Activated naive CD8-positive, alpha-beta T cell (primary cell): ENCODE data around the gene CCBE1.
"Not testable (repeated sequence)": the region's sequence is repeated elsewhere in the genome, so short reads cannot be mapped to it uniquely, and the experiment has no call there.

Source experiments
- H3K27ac Mint-ChIP-seq: one replicate; pipeline ENCODE4 v1.8.0; 2021; ENCODE audit warnings: mixed read lengths
- H3K27me3 Mint-ChIP-seq: one replicate; pipeline ENCODE4 v1.8.0; 2021; ENCODE audit warnings: mixed read lengths
- H3K36me3 Mint-ChIP-seq: one replicate; pipeline ENCODE4 v1.8.0; 2021; ENCODE audit warnings: mixed read lengths
- H3K4me1 Mint-ChIP-seq: one replicate; pipeline ENCODE4 v1.8.0; 2021; ENCODE audit warnings: low read depth, mixed read lengths
- H3K4me3 Mint-ChIP-seq: one replicate; pipeline ENCODE4 v1.8.0; 2021; ENCODE audit warnings: mild to moderate bottlenecking, mixed read lengths
- H3K9me3 Mint-ChIP-seq: one replicate; pipeline ENCODE4 v1.8.0; 2021; ENCODE audit warnings: low read depth, mixed read lengths

The CCBE1 gene

DNA sequence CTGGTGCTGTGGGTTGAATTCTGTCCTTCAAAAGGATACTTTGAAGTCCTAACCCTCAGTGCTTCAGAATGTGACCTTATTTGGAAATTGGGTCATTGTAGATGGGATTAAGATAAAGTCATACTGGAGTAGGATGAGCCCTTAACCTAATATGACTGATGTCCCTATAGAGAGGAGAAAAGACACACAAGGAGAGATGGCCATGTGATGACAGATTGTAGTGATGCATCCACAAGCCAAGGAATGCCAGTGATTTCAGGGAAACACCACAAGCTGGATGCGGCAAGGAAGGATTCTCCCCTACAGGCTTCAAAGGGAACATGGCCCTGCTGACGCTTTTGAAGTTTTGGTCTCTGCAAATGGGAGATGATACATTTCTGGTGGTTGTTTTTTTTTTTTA, 24.7 kb upstream of the CCBE1 start:
- H3K9me3 Mint-ChIP-seq: no peaks in the 10 kb centered on the region
- no peaks in the 10 kb centered on the region for H3K36me3 Mint-ChIP-seq
- H3K4me1 Mint-ChIP-seq: no peaks in the 10 kb centered on the region
- peaks cover 7% of the 10 kb centered on the region for H3K27me3 Mint-ChIP-seq
- H3K27ac Mint-ChIP-seq: no peak overlapping the region
- no peak overlapping the region for H3K4me3 Mint-ChIP-seq

DNA sequence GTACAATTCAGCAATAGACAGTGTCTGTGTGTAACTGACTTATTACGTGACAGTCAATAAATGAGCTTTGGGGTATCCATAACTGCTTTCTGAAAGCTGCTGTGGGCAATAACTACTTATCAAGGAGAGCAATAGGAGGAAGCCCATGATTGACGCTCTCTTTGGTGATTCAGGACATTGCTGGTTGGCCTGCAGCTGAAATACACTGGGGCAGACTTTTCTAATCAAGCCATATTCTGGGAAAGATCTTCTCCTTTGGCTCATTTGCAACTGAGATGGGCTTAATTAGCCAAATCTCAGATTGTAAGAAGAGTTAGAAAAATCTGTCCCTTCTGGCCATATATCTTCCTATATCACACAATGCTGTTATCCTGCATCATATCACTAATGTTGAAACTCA, 24.0 kb upstream of the CCBE1 start:
- Mint-ChIP-seq H3K4me1 (no peaks in the 10 kb centered on the region), H3K4me3 (no peak overlapping the region), H3K27me3 (peaks cover 7% of the 10 kb centered on the region), H3K27ac (no peak overlapping the region), H3K36me3 (no peaks in the 10 kb centered on the region), H3K9me3 (peaks cover under 1% of the 10 kb centered on the region)

DNA sequence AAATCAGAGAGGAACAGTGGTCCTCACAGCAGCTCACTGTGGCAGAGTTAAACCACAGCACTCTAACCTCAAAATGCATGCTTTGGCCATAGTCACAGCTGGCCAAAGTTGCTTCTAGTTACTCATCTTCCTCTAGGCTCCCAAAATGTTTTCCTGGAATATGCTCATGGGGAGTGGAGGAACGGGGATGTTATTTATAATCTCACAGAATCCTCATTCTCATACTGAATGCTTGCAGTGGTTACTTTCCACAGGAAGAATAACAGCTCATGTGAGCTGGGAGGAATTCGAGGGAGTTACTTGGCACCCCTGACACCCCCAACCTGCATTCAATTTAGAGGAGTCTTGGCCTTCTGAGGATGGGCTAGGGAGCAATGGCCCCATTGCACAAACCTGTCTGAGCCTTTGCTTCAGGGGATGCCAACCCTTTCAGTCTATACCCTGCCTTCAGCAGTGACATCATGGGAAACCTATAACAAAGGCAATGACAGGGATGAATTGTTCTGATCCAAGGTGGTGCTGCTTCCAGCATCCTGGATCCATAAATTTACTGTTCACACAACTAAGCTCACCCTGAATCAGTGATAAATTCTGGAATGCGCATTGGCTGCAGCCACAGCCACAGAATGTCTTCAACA, 22.4 kb upstream of the CCBE1 start:
- no peak overlapping the region for H3K27ac Mint-ChIP-seq
- no peaks in the 10 kb centered on the region for H3K36me3 Mint-ChIP-seq
- no peak overlapping the region for H3K4me3 Mint-ChIP-seq
- H3K27me3 Mint-ChIP-seq: peaks cover 9% of the 10 kb centered on the region
- no peaks in the 10 kb centered on the region for H3K4me1 Mint-ChIP-seq
- peaks cover 3% of the 10 kb centered on the region for H3K9me3 Mint-ChIP-seq

DNA sequence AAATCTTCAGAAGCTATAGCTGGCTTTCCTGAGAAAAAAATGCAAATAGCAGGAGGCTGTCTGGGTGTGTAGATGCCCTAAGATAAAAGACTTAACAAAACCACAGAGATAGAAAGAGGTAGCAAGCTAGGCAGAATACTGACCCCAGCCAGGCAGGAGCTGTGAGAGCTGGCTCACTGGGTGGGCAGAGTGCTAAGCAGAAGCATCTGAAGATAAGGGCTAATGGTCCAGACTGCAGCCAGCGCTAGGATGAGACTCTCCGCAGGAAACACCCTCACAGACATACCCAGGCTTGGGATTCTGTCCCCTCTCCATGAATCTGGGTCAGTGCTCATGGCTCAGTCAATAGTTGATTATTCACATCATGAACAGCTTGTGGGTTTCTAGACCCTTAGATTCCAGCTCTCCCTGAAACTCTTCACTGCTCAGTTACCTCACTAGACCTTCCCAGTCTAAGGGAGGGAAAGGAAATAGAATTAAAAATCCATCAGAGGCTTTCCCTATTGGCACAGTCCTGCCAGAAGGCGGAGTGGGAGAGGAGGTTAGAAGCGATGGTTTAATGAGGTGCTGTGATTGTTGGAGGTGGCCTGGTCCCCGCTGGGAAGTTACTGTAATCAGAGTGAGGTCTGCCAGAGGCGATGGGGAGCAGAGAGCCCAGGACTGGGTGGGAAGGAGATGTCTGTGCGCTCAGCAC, 21.4 kb upstream of the CCBE1 start:
- Mint-ChIP-seq H3K27ac (no peak overlapping the region), H3K27me3 (peaks cover 9% of the 10 kb centered on the region), H3K36me3 (no peaks in the 10 kb centered on the region), H3K4me3 (no peak overlapping the region), H3K9me3 (peaks cover 3% of the 10 kb centered on the region), H3K4me1 (no peaks in the 10 kb centered on the region)

DNA sequence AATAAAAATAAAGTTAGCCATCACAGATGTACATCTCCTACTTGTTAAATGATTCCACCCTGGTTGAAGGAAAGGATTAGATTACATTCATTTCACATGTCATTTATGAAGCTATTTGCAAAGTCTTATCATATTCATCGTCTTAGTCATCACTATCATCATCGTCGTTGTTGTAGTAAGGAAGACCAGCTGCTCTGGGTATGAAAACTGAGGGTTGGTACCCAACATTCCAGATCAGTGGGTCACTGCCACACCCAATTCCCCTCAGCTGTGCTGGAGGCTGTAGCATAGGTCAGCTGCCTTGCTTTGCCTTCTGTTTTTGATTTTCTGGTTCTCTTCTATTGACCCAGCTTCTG, 20.9 kb upstream of the CCBE1 start:
- H3K4me3 Mint-ChIP-seq: no peak overlapping the region
- H3K4me1 Mint-ChIP-seq: no peaks in the 10 kb centered on the region
- H3K9me3 Mint-ChIP-seq: peaks cover 3% of the 10 kb centered on the region
- no peaks in the 10 kb centered on the region for H3K36me3 Mint-ChIP-seq
- no peak overlapping the region for H3K27ac Mint-ChIP-seq
- peaks cover 9% of the 10 kb centered on the region for H3K27me3 Mint-ChIP-seq

DNA sequence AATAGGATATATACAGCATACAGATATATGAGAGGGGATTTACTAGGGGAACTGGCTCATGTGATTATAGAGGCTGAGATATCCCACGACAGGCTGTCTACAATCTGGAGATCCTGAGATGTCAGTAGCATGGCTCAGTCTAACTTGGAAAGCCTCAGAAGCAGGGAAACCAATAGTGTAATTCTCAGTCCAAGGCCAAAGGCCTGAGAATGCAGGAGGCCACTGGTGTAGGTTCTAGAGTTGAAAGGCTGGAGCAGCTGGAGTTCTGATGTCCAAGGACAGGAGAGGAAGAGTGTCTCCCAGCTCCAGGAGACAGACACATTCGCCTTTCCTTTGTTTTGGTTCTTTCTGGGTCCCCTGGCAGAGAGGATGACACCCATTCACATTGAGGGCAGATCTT, 20.1 kb upstream of the CCBE1 start:
- Mint-ChIP-seq H3K36me3 (no peaks in the 10 kb centered on the region), H3K4me1 (no peaks in the 10 kb centered on the region), H3K27me3 (peaks cover 9% of the 10 kb centered on the region), H3K27ac (no peak overlapping the region), H3K4me3 (no peak overlapping the region), H3K9me3 (peaks cover 3% of the 10 kb centered on the region)

DNA sequence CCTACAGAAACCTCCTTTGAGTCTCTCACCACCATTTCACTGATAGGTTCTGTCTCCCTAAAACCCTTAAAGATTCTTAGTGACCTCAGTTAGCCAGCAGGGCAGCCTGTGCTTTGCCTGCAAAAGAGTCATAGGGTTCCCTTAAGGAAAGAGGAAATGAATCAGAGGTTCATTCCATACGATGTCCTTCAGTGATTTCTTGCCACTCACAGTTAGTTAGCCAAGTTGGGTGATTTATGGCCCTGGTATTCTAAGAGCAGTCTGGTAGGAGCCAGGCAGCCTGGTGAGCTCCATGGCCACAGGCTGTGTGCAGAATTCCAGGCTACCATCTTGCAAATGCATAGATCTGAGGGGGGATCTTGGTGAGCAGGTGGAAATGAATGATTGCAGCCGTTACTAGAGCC, 18.7 kb upstream of the CCBE1 start:
- peaks cover 4% of the 10 kb centered on the region for H3K27me3 Mint-ChIP-seq
- peaks cover 3% of the 10 kb centered on the region for H3K9me3 Mint-ChIP-seq
- H3K4me3 Mint-ChIP-seq: no peak overlapping the region
- no peaks in the 10 kb centered on the region for H3K36me3 Mint-ChIP-seq
- no peak overlapping the region for H3K27ac Mint-ChIP-seq
- no peaks in the 10 kb centered on the region for H3K4me1 Mint-ChIP-seq

DNA sequence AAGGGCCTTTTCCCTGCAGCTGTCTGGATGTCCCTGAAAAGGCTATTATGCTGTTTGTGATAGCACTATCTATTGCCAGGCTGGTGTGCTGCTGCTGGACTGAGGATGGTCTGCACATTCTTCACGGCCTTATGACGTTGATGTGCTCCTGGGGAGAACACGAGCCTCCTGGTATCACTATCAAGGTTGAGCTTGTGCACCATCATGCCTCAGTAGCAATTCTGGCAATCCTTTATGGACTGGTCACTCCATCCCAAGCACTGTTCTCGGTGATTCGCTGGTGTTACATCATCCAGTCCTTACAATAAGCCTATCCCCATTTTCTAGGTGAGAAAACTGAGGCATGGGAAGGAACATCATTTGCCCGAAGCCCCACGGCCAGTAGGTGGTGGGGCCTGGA, 18.2 kb upstream of the CCBE1 start:
- peaks cover 4% of the 10 kb centered on the region for H3K27me3 Mint-ChIP-seq
- peaks cover 3% of the 10 kb centered on the region for H3K9me3 Mint-ChIP-seq
- no peaks in the 10 kb centered on the region for H3K36me3 Mint-ChIP-seq
- no peak overlapping the region for H3K4me3 Mint-ChIP-seq
- no peaks in the 10 kb centered on the region for H3K4me1 Mint-ChIP-seq
- no peak overlapping the region for H3K27ac Mint-ChIP-seq

DNA sequence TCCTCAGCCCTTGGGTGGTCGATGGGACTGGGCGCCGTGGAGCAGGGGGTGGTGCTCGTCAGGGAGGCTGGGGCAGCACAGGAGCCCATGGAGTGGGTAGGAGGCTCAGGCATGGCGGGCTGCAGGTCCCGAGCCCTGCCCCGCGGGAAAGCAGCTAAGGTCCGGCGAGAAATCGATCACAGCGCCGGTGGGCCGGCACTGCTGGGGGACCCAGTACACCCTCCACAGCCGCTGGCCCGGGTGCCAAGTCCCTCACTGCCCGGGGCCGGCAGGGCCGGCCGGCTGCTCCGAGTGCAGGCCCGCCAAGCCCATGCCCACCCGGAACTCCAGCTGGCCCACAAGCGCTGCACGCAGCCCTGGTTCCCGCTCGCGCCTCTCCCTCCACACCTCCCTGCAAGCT, 16.9 kb upstream of the CCBE1 start:
- H3K9me3 Mint-ChIP-seq, H3K4me1 Mint-ChIP-seq, H3K27ac Mint-ChIP-seq, H3K4me3 Mint-ChIP-seq, H3K27me3 Mint-ChIP-seq, H3K36me3 Mint-ChIP-seq: not testable (repeated sequence)

DNA sequence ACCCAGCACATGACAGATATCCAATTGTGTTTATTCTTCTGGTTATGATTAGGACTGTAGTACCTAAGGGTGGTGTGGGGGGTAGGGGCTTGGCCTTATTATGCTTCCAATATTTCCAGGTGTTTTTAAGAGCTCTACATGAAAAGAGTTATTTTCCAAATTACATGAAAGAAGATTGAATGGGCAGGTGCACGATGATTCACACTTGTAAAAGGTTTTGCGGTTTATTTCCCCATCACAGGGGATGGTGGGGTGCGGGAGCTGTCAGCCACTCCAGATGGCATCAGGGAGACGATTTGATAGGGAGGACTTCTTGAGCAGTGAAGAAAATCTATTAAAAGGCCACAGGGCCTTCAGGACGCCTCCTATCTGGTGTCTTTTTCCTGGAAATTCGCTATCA, 15.1 kb upstream of the CCBE1 start:
- peaks cover 5% of the 10 kb centered on the region for H3K27me3 Mint-ChIP-seq
- peaks cover 3% of the 10 kb centered on the region for H3K9me3 Mint-ChIP-seq
- H3K36me3 Mint-ChIP-seq: no peaks in the 10 kb centered on the region
- H3K4me3 Mint-ChIP-seq: no peak overlapping the region
- H3K27ac Mint-ChIP-seq: no peak overlapping the region
- no peaks in the 10 kb centered on the region for H3K4me1 Mint-ChIP-seq

DNA sequence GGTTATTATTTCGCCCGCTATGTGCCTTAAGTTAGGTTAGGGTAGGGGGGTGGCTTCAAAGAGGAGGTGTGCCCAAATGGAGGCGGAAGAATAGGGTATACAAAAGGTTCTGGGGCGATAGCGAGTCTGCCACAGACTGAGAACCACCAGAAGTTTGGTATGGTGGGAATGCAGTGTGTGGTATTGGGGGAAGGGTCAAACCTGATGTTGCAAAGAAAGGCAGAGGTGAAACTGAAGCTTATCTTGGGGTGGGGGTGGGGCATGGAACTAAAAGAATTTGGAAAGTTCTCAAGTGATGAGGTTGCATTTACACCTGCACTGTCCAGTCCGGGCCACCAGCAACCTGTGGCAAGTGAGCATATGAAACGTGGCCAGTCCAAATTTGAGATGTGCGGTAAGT, 11.8 kb upstream of the CCBE1 start:
- peaks cover 3% of the 10 kb centered on the region for H3K27me3 Mint-ChIP-seq
- no peaks in the 10 kb centered on the region for H3K36me3 Mint-ChIP-seq
- no peak overlapping the region for H3K27ac Mint-ChIP-seq
- H3K4me3 Mint-ChIP-seq: no peak overlapping the region
- no peaks in the 10 kb centered on the region for H3K9me3 Mint-ChIP-seq
- no peaks in the 10 kb centered on the region for H3K4me1 Mint-ChIP-seq

DNA sequence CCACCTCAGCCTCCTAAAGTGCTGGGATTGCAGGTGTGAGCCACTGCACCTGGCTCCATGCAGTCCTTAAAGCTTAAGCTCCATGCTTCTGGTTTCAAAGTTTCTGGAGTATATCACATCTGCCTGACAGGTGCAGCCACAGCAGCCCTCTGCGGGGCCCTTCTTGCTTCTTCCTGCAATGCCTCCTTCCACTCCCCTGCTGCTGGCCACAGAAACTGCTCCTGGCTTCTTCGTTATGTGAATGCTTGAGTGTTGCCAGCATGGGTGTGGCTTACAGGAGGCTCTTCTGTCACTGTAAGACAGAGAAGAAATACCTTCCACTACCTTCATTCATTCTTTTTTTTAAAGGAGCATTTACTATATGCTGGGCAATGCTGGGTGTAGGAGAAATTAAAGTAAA, 10.1 kb upstream of the CCBE1 start:
- Mint-ChIP-seq H3K27me3 (peaks cover 3% of the 10 kb centered on the region), H3K4me1 (no peaks in the 10 kb centered on the region), H3K36me3 (no peaks in the 10 kb centered on the region), H3K9me3 (no peaks in the 10 kb centered on the region), H3K4me3 (no peak overlapping the region), H3K27ac (no peak overlapping the region)

DNA sequence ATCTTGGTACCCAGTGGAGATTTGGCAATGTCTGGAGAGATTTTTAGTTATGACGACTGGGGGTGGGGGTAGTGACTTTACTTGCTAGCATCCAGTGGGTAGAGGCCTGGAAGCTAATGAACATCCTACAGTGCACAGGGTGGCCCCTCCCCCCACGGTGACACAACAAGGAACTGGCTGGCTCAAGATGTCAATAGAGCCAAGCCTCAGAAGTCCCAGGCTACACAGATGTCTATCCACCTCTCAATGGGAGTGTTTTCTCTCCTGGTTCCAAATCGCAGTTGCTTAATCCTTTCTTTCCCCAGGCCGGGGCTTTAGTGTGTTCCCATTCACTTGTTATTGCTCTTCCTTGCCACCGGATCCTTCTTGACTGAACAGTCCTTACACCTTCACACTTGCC, 9.3 kb upstream of the CCBE1 start:
- H3K9me3 Mint-ChIP-seq: no peaks in the 10 kb centered on the region
- no peaks in the 10 kb centered on the region for H3K36me3 Mint-ChIP-seq
- no peaks in the 10 kb centered on the region for H3K4me1 Mint-ChIP-seq
- H3K27ac Mint-ChIP-seq: no peak overlapping the region
- H3K27me3 Mint-ChIP-seq: peaks cover 3% of the 10 kb centered on the region
- H3K4me3 Mint-ChIP-seq: no peak overlapping the region

DNA sequence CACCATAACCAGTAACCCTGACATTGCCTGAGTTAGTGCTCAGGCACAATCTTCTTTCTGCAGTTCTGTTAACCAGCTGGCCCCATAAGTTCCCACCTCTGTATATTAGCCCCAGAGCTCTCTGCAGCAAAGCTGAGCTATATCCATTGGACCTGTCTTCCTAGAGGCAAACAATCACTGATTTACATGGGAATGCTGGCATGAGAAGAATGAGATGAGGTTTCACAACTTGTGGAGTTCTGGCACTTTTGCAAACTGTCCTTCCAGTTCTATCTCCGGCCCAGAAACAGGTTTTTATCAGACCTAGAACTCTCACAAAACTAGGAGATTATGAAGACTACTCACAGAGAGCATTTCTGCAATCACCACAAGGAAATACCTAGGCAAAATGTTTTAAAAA, 7.9 kb upstream of the CCBE1 start:
- H3K9me3 Mint-ChIP-seq: no peaks in the 10 kb centered on the region
- H3K27me3 Mint-ChIP-seq: peaks cover 3% of the 10 kb centered on the region
- H3K36me3 Mint-ChIP-seq: no peaks in the 10 kb centered on the region
- H3K4me1 Mint-ChIP-seq: no peaks in the 10 kb centered on the region
- no peak overlapping the region for H3K4me3 Mint-ChIP-seq
- H3K27ac Mint-ChIP-seq: no peak overlapping the region

DNA sequence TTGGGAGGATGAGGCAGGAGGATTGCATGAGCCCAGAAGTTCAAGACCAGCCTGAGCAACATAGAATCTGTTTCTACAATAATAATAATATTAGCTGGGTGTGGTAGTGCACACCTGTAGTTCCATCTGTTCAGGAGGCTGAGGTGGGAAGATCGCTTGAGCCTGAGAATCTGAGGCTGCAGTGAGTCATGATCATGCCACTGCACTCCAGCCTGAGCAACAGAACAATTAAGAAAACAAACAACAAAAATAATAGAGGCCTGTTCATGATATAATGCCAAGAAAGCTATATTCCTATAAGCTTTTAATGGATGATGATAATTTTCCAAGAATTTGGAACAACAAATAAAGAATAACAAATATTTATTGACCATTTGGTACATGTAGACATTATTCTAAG, 6.9 kb upstream of the CCBE1 start:
- H3K4me1 Mint-ChIP-seq: no peaks in the 10 kb centered on the region
- H3K9me3 Mint-ChIP-seq: no peaks in the 10 kb centered on the region
- H3K36me3 Mint-ChIP-seq: no peaks in the 10 kb centered on the region
- H3K27ac Mint-ChIP-seq: no peak overlapping the region
- no peak overlapping the region for H3K4me3 Mint-ChIP-seq
- peaks cover 5% of the 10 kb centered on the region for H3K27me3 Mint-ChIP-seq

DNA sequence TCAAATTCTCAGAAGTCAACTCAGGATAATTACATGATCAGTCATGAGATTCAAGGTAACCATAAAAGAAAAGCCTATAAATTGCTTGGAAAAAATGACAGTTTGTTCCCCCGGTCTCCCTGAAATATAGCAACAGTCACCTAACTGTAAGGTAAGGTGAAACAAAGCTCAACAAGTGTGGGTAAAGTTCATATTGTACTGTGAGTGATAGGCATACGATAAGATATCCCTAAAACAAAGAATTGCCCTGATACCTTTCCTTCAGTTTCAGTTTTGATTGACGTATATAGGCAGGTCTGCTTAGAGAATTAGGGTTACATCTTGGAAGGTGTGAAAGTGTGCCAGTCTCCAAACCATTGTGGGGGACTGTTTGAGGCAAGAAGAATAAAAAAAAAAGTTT, 4.0 kb upstream of the CCBE1 start:
- Mint-ChIP-seq H3K36me3 (no peaks in the 10 kb centered on the region), H3K4me3 (no peak overlapping the region), H3K27ac (no peak overlapping the region), H3K9me3 (no peaks in the 10 kb centered on the region), H3K27me3 (peaks cover 16% of the 10 kb centered on the region), H3K4me1 (peaks cover 8% of the 10 kb centered on the region)
